Measurements from ENCODE around the gene PTPN11. TPM values are rescaled to one million over a fixed set of nuclear protein-coding genes. Genes with fewer than 3 reads are reported as not detected.

PTPN11 gene
- total and polyA plus RNA-seq, 9 donors: 34.7 to 65.1 (median 54.5) TPM

DNA sequence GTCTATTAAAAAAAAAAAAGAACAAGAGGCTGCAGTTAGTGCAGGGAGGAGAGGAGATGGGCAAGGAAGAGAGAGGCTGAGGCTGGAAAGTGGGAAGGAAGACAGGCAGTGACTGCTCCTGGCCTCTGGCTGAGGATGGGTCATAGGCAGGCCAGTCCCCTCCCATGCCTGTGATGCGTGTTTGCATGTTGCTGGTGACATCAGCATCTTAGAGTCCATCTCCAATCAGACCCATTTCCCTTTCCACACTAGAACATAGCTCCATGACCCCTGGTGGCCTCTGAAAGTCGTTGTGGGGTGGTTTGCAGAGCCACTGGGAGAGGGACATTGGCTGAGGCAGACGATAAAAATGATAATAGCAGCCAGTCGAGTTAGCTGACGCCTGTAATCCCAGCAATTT lies 132.9 kb downstream of the PTPN11 start:
- Histone ChIP-seq H3K27ac (ENCODE audit: low read length) (no peak overlapping the region), H3K4me1 (ENCODE audit: control insufficient read depth, insufficient read depth, low read length) (no peaks in the 10 kb centered on the region), H3K4me3 (ENCODE audit: low read length) (no peak overlapping the region), H3K9me3 (replicated peaks; ENCODE audit: control insufficient read depth, low read depth, low read length) (no peaks in the 10 kb centered on the region), H3K36me3 (ENCODE audit: control insufficient read depth, insufficient read depth, low read length) (no peaks in the 10 kb centered on the region), H3K27me3 (ENCODE audit: control insufficient read depth, insufficient read depth, low read length) (no peaks in the 10 kb centered on the region)
- no peak for DNase-seq
- 53% methylated on average over 2 of the region's 5 CpGs for WGBS (ENCODE audit: insufficient coverage)

DNA sequence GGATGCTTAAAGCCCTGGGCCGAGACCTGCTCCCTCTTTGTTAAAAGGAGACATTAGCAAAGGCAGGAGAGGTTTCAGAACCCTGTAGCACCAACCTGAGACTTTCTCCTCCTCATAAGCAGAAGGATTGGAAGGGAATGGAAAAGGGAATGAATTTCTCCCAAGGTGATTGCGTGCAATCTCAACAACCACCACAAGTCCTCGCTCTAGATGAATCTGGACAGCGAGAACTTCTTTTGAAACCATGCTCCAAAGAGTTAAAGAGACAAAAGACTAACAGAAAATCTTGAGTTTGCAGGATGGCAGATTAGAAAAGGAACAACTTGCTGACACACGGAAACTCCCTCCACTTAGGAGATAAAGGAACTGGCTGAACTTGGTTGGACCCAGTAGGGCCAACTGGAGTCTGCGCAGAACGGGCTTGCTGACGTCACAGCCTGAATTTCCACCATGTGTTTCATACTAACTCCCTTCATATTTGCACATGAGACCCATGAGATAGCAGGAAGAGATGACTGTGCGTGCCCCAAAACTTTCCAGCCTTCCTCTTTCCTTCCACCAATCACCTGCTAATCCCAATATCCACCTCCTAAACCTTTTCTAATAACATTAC lies 137.0 kb downstream of the PTPN11 start:
- no peaks in the 10 kb centered on the region for H3K9me3 ChIP-seq (replicated peaks; ENCODE audit: control insufficient read depth, low read depth, low read length)
- no peak for DNase-seq
- 86% methylated on average over 4 of the region's 9 CpGs for WGBS (ENCODE audit: insufficient coverage)
- H3K4me3 ChIP-seq (ENCODE audit: low read length): no peak overlapping the region
- no peak overlapping the region for H3K27ac ChIP-seq (ENCODE audit: low read length)
- H3K4me1 ChIP-seq (ENCODE audit: control insufficient read depth, insufficient read depth, low read length): no peaks in the 10 kb centered on the region
- no peaks in the 10 kb centered on the region for H3K27me3 ChIP-seq (ENCODE audit: control insufficient read depth, insufficient read depth, low read length)
- H3K36me3 ChIP-seq (ENCODE audit: control insufficient read depth, insufficient read depth, low read length): no peaks in the 10 kb centered on the region

DNA sequence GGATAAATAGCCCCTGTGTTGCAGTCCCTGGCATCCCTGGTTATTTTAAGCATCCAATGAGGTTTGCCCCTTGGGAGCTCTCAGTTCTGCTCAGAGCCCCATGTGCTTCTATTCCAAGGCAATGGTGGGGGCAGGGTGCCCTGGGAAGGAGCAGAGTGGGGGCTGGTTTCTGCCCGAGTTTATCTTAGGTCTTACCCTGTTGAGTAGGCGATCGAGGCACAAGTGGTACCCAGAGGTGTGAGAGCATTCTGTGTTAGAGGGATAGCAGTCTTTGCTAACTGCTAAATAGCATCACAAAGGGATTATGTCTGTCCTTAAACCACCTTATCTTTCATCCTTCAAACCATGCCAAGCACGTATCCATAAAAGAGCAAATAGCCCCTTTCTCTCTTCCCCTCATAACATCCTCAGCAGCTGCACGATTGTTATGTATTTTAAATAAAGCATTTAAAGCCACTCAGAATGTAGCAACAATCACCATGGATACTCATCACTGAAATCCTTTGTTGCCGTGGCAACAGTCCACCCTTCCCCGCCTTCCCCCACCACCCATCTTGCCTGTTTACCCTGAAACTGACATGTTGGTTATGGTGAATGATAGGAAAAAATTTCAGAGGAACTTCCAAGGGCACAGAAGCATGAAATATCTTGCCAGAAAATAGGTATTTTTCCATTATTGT lies 139.3 kb downstream of the PTPN11 start:
- H3K9me3 ChIP-seq (replicated peaks; ENCODE audit: control insufficient read depth, low read depth, low read length): no peaks in the 10 kb centered on the region
- no peak for DNase-seq
- WGBS (ENCODE audit: insufficient coverage): no CpG with 5 or more reads among the region's 7 CpGs
- no peak overlapping the region for H3K4me3 ChIP-seq (ENCODE audit: low read length)
- no peaks in the 10 kb centered on the region for H3K36me3 ChIP-seq (ENCODE audit: control insufficient read depth, insufficient read depth, low read length)
- no peaks in the 10 kb centered on the region for H3K4me1 ChIP-seq (ENCODE audit: control insufficient read depth, insufficient read depth, low read length)
- no peak overlapping the region for H3K27ac ChIP-seq (ENCODE audit: low read length)
- no peaks in the 10 kb centered on the region for H3K27me3 ChIP-seq (ENCODE audit: control insufficient read depth, insufficient read depth, low read length)

Other genes starting within 250 kb of the PTPN11 start
- 32.1 TPM for gene HECTD4, start 36.5 kb upstream of the PTPN11 start, total RNA-seq
- 10 to 100 TPM; 25.5 to 73.1 (median 49.3) TPM for gene HECTD4, start 36.5 kb upstream of the PTPN11 start, polyA plus RNA-seq (ENCODE audit: insufficient read depth in 1 of 8, insufficient read length in 8 of 8, low replicate concordance in 1 of 8)
- 3,488 TPM for gene RPL6, start 9.3 kb upstream of the PTPN11 start, total RNA-seq
- gene RPL6, start 9.3 kb upstream of the PTPN11 start, polyA plus RNA-seq (ENCODE audit: insufficient read depth in 1 of 8, insufficient read length in 8 of 8, low replicate concordance in 1 of 8): 1,000 to 10,000 TPM; 3,031 to 3,656 (median 3,297) TPM